Ovary (tissue), 3 donors: ENCODE data around the gene BBIP1.

Experiments
- EP300 ChIP-seq: sonication (generic); formaldehyde crosslinking; IDR thresholded peaks from one replicate; pipeline ENCODE4 v1.6.1; 2017; ENCODE audit warnings: antibody characterized with exemption
- POLR2A ChIP-seq: fragments of 450-650 bp; IDR thresholded peaks from one replicate; pipeline ENCODE4 v1.6.1; 2017; ENCODE audit warnings: antibody characterized with exemption, mild to moderate bottlenecking, moderate library complexity
- TF ChIP-seq, protein P1 (sequence below), 3 donors: fragments of 450-650 bp in 2 of 3; fragments of 200-600 bp in 1 of 3; IDR thresholded peaks; one replicate each; pipeline versions ENCODE4 v1.5.1 to v1.8.0; 2016 to 2022; ENCODE audit warnings: antibody characterized with exemption in 3 of 3, mild to moderate bottlenecking in 1 of 3
- donor health status: DM: no; HTN: no; CAD: no.

DNA sequence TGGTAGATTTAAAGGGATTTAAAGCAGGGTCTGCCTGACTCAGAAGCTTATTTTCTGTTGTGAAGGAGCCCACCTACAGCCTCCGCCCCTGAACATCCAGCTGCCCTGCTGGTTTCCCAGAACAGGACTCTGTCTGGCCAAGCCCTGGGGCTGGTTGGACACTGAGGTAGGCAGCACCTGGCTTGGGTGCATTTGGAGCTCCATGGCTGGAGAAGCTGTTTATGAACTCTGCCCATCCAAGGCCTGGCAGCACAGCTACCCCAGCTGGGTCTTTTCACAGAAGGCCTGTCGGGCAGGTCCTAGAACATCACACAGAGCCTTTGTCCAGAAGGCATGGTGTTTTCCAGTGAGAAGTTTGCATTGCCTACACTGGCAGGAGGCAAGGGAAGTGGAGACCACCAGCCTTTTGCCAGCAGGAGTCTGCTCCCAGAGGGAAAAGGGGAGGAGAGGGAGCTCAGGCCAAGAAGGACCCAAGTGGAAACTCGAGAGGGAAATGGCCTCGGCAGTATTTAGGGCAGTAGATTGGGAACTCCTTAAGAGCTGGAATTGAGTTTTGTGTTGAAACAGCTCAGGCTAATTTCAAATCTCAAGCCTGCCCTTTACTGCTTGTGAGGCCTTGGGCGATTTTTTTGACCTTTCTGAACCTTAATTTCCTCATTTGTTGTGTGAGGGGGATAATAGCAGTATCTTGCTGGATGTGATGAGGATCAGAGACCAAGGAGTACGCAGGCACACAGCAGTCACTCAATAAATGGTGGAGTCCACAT is 59.6 kb downstream of the BBIP1 start:
- no peak for TF ChIP-seq POLR2A
- TF ChIP-seq, protein P1, sequence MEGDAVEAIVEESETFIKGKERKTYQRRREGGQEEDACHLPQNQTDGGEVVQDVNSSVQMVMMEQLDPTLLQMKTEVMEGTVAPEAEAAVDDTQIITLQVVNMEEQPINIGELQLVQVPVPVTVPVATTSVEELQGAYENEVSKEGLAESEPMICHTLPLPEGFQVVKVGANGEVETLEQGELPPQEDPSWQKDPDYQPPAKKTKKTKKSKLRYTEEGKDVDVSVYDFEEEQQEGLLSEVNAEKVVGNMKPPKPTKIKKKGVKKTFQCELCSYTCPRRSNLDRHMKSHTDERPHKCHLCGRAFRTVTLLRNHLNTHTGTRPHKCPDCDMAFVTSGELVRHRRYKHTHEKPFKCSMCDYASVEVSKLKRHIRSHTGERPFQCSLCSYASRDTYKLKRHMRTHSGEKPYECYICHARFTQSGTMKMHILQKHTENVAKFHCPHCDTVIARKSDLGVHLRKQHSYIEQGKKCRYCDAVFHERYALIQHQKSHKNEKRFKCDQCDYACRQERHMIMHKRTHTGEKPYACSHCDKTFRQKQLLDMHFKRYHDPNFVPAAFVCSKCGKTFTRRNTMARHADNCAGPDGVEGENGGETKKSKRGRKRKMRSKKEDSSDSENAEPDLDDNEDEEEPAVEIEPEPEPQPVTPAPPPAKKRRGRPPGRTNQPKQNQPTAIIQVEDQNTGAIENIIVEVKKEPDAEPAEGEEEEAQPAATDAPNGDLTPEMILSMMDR (IDR thresholded peaks at IDR 0.05): no peak
- no peak for TF ChIP-seq EP300
